Lower leg skin (tissue), 4 donors: ENCODE data around the gene SLC39A9. TPM values are rescaled to one million over a fixed set of nuclear protein-coding genes. Genes with fewer than 3 reads are reported as not detected.
"Not testable (repeated sequence)": the region's sequence is repeated elsewhere in the genome, so short reads cannot be mapped to it uniquely, and the experiment has no call there.

Experiments used
- DNase-seq, 2 donors: peaks; one replicate each; pipeline ENCODE4 v3.0.0-alpha.2; 2019; ENCODE audit warnings: low spot score in 2 of 2
- H3K4me3 ChIP-seq: fragments of 200-600 bp; sonication (generic); 2 replicates; pipeline ENCODE4 v1.5.1; 2017; ENCODE audit warnings: mild to moderate bottlenecking, low read depth; ENCODE audit not compliant: poor library complexity, severe bottlenecking
- POLR2A ChIP-seq, 2 donors: fragments of 450-650 bp; IDR thresholded peaks; one replicate each; pipeline ENCODE4 v1.6.1; 2016 to 2017; ENCODE audit warnings: antibody characterized with exemption in 2 of 2, mild to moderate bottlenecking in 1 of 2, moderate library complexity in 1 of 2
- WGBS, 2 donors: methylation state at CpG; one replicate each; pipeline ENCODE4 v1.1.5; 2018; 5-methylcytosine and 5-hydroxymethylcytosine counted together
- intact Hi-C: fragments of 100-400 bp; cut with DNase I; formaldehyde crosslinking; loops from one replicate; pipeline ENCODE4 v1.15.0; 2023; ENCODE audit warnings: low total_unique reads
- total RNA-seq, 4 donors: library from RNA; depleted of rRNA; stranded (reverse); fragments of >200 nt; gene quantifications; one replicate each; pipeline ENCODE4 v1.1.0, GENCODE V29; 2016
- TF ChIP-seq, protein P1 (sequence below), 3 donors: fragments of 450-650 bp; IDR thresholded peaks; one replicate each; pipeline ENCODE4 v1.5.1; 2016; ENCODE audit warnings: antibody characterized with exemption in 3 of 3, mild to moderate bottlenecking in 3 of 3, moderate library complexity in 2 of 3

The SLC39A9 gene
- total RNA-seq, 4 donors from 2014 or later = 33.1 to 68.2 (median 49.0) TPM

GRCh38 chr14:69493791-69494190 lies 95.3 kb downstream of the SLC39A9 start:
- 55 to 64% methylated on average over 3 of the region's 3 CpGs for WGBS, 2 donors
- intact Hi-C loops = no loop called here
- no peak for DNase-seq
- no peak overlapping the region for H3K4me3 ChIP-seq
- TF ChIP-seq POLR2A (IDR thresholded peaks at IDR 0.05) = no peak
- TF ChIP-seq, protein P1, sequence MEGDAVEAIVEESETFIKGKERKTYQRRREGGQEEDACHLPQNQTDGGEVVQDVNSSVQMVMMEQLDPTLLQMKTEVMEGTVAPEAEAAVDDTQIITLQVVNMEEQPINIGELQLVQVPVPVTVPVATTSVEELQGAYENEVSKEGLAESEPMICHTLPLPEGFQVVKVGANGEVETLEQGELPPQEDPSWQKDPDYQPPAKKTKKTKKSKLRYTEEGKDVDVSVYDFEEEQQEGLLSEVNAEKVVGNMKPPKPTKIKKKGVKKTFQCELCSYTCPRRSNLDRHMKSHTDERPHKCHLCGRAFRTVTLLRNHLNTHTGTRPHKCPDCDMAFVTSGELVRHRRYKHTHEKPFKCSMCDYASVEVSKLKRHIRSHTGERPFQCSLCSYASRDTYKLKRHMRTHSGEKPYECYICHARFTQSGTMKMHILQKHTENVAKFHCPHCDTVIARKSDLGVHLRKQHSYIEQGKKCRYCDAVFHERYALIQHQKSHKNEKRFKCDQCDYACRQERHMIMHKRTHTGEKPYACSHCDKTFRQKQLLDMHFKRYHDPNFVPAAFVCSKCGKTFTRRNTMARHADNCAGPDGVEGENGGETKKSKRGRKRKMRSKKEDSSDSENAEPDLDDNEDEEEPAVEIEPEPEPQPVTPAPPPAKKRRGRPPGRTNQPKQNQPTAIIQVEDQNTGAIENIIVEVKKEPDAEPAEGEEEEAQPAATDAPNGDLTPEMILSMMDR (IDR thresholded peaks at IDR 0.05) = no peak

- no peak for DNase-seq
- WGBS, 2 donors = 90% methylated on average over 5 of the region's 5 CpGs
- H3K4me3 ChIP-seq = no peak overlapping the region
- intact Hi-C loops = no loop called here
- TF ChIP-seq POLR2A (IDR thresholded peaks at IDR 0.05) = no peak
- TF ChIP-seq, protein P1 (IDR thresholded peaks at IDR 0.05) = no peak
These were observed 96.9 kb downstream of the SLC39A9 start for GRCh38 chr14:69495341-69495921.

DNA sequence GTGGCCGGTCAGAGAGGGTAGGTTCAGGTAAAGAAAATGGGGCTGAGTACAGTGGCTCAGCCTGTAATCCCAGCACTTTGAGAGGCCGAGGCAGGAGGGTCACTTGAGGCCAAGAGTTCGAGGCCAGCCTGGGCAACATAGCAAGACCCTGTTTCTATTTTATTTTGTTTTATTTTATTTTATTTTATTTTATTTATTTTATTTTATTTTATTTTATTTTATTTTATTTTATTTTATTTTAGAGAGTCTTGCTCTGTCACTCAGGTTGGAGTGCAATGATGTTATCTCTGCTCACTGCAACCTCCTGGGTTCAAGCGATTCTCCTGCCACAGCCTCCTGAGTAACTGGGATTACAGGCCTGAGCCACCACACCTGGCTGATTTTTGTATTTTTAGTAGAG lies 99.4 kb downstream of the SLC39A9 start:
- DNase-seq, H3K4me3 ChIP-seq, intact Hi-C loops: not testable (repeated sequence)
- WGBS, 2 donors = 93 to 97% methylated on average over 4 of the region's 4 CpGs

- intact Hi-C loops, DNase-seq, H3K4me3 ChIP-seq: not testable (repeated sequence)
- WGBS, 2 donors = 94 to 95% methylated on average over 4 of the region's 4 CpGs
These were observed 99.8 kb downstream of the SLC39A9 start for GRCh38 chr14:69498286-69498685.

DNA sequence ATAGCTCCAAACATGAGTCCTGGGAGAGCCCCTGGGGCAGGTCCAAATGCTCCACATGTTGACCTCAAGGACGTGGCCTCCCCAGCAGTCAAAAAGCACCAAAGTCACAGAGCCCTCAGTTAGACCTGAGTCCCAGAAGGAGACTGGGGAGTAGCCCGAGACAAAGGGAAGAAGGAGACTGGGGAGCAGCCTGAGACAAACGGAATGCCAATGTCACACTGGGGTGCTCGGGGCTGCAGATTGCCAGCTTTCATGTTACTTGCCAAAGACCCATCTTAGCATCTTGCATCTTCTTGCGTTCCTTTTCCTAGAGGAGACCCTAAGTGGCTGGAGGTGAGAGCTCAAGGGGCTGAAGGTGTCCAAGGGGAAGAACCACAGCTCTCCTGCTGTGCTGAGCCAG lies 100.9 kb downstream of the SLC39A9 start:
- WGBS, 2 donors = 85 to 98% methylated on average over 5 of the region's 5 CpGs
- TF ChIP-seq, protein P1 (IDR thresholded peaks at IDR 0.05) = no peak
- no peak for TF ChIP-seq POLR2A (IDR thresholded peaks at IDR 0.05)

GRCh38 chr14:69500096-69500495 lies 101.6 kb downstream of the SLC39A9 start:
- H3K4me3 ChIP-seq = no peak overlapping the region
- no peak for DNase-seq
- 82 to 92% methylated on average over 5 of the region's 5 CpGs for WGBS, 2 donors
- intact Hi-C loops = loop anchor here (10.0 kb wide), 1 partner anchor 815 kb away; no protein-coding TSS in a partner anchor
- TF ChIP-seq, protein P1 (IDR thresholded peaks at IDR 0.05) = no peak
- no peak for TF ChIP-seq POLR2A (IDR thresholded peaks at IDR 0.05)

More for the DNA sequence above, 100.9 kb downstream of the SLC39A9 start:
- no peak overlapping the region for H3K4me3 ChIP-seq
- DNase-seq = no peak
- intact Hi-C loops = no loop called here

GRCh38 chr14:69500736-69501135 lies 102.2 kb downstream of the SLC39A9 start:
- no peak for TF ChIP-seq POLR2A (IDR thresholded peaks at IDR 0.05)
- TF ChIP-seq, protein P1 (IDR thresholded peaks at IDR 0.05) = no peak
- no peak for DNase-seq
- 86 to 90% methylated on average over 4 of the region's 4 CpGs for WGBS, 2 donors
- no peak overlapping the region for H3K4me3 ChIP-seq
- intact Hi-C loops = loop anchor here (10.0 kb wide), 1 partner anchor 814 kb away; no protein-coding TSS in a partner anchor
